ENCODE measurements around the gene NEURL1B.

DNA sequence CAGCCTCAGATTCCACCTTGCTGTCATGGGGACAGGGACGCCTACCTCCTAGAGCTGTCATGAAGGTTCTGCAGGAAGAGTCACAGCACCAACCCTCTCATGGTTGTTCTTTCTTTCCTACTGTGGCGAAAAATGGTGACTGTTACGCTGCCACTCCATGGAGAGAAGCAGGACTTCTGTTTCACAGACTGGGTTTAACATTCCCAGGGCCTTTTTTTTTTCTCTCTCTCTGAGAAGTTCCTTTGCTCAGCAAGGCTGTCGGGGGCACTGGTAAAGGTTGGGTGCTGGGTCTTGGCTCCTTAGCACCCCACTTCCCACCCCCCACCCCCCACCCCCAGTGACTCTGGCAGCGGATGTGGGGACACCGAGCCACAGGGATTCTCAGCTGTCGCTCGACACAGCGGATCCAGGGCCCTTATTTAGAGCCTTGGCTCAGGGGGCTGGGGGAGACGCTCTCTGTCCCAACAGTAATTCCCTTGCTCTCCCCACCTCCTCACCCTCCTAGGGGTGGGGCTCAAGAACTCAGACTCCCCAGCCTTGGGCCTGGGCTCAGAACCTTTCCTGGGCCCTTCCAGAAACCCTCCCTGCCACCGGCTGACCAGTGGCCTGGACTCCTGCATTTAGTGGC is 95.6 kb downstream of the NEURL1B start:
- no peak for TF ChIP-seq RARB (CRISPR knock-in tag; IDR thresholded peaks at IDR 0.05)
- TF ChIP-seq, protein P1, sequence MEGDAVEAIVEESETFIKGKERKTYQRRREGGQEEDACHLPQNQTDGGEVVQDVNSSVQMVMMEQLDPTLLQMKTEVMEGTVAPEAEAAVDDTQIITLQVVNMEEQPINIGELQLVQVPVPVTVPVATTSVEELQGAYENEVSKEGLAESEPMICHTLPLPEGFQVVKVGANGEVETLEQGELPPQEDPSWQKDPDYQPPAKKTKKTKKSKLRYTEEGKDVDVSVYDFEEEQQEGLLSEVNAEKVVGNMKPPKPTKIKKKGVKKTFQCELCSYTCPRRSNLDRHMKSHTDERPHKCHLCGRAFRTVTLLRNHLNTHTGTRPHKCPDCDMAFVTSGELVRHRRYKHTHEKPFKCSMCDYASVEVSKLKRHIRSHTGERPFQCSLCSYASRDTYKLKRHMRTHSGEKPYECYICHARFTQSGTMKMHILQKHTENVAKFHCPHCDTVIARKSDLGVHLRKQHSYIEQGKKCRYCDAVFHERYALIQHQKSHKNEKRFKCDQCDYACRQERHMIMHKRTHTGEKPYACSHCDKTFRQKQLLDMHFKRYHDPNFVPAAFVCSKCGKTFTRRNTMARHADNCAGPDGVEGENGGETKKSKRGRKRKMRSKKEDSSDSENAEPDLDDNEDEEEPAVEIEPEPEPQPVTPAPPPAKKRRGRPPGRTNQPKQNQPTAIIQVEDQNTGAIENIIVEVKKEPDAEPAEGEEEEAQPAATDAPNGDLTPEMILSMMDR (IDR thresholded peaks at IDR 0.05): no peak

Measured in A549 (cell line).